HEK293 (cell line): ENCODE measurements around the gene SPACA4.

Source experiments
- CTCF ChIA-PET: fragments of 350-600 bp; formaldehyde crosslinking; extraction: SDS; loops from one replicate; lab custom pipeline; 2021; ENCODE audit warnings: antibody characterized with exemption; lab: Yijun Ruan, JAX
- POLR2A ChIA-PET: fragments of 300-600 bp; formaldehyde crosslinking; extraction: SDS; loops from one replicate; lab custom pipeline; 2020; ENCODE audit warnings: antibody characterized with exemption, inconsistent platforms; lab: Yijun Ruan, JAX
- H3K27ac ChIP-seq: fragments of 200-500 bp; sonication (Bioruptor generic); 2 replicates; pipeline ENCODE4 v1.5.1; 2014; ENCODE audit warnings: low read depth, low read length, control low read depth, inconsistent platforms; ENCODE audit errors: extremely low read depth
- H3K36me3 ChIP-seq, 2 experiments: fragments of 200-500 bp in 1 of 2; sonication (Bioruptor generic) in 1 of 2; 1 replicate in 1 of 2; 2 replicates in 1 of 2; pipeline ENCODE4 v1.5.1; 2014 to 2017; ENCODE audit warnings: inconsistent platforms in 2 of 2, low read length in 2 of 2; ENCODE audit not compliant: control insufficient read depth in 2 of 2, insufficient read depth in 1 of 2
- H3K4me1 ChIP-seq: fragments of 200-500 bp; sonication (Bioruptor generic); 2 replicates; pipeline ENCODE4 v1.5.1; 2014; ENCODE audit warnings: mild to moderate bottlenecking, low read length, inconsistent platforms; ENCODE audit not compliant: control insufficient read depth, insufficient read depth
- H3K4me3 ChIP-seq: 2 replicates; pipeline ENCODE4 v1.5.1; 2011; ENCODE audit warnings: low read depth, mild to moderate bottlenecking, control low read depth, low read length, moderate library complexity
- H3K9me3 ChIP-seq: fragments of 200-500 bp; sonication (Bioruptor generic); 2 replicates; pipeline ENCODE4 v1.5.1; 2014; ENCODE audit warnings: low read depth, low read length, inconsistent platforms; ENCODE audit not compliant: control insufficient read depth, insufficient read depth
- BCL11B ChIP-seq: fragments of 450-650 bp; formaldehyde crosslinking; IDR thresholded peaks from 2 replicates; pipeline ENCODE4 v1.5.1; 2016; ENCODE audit warnings: low read depth, missing biosample characterization, missing genetic modification characterization
- EGR2 ChIP-seq: fragments of 450-650 bp; formaldehyde crosslinking; IDR thresholded peaks from 2 replicates; pipeline ENCODE4 v1.5.1; 2016; ENCODE audit warnings: low read depth, missing biosample characterization, missing genetic modification characterization
- MZF1 ChIP-seq: fragments of 450-650 bp; formaldehyde crosslinking; IDR thresholded peaks from 2 replicates; pipeline ENCODE4 v1.5.1; 2017; ENCODE audit warnings: missing biosample characterization, missing genetic modification characterization, borderline replicate concordance
- OSR2 ChIP-seq: fragments of 450-650 bp; formaldehyde crosslinking; IDR thresholded peaks from 2 replicates; pipeline ENCODE4 v1.5.1; 2016; ENCODE audit warnings: missing biosample characterization, missing genetic modification characterization
- PRDM1 ChIP-seq: fragments of 450-650 bp; formaldehyde crosslinking; IDR thresholded peaks from 2 replicates; pipeline ENCODE4; 2016; ENCODE audit warnings: missing biosample characterization, missing genetic modification characterization
- SP7 ChIP-seq: fragments of 450-650 bp; formaldehyde crosslinking; IDR thresholded peaks from 2 replicates; pipeline ENCODE4 v1.5.1; 2016; ENCODE audit warnings: missing biosample characterization, missing genetic modification characterization
- TCF7L2 ChIP-seq: IDR thresholded peaks from 2 replicates; pipeline ENCODE4 v1.6.1; 2011; ENCODE audit warnings: low read depth, mild to moderate bottlenecking, inconsistent platforms, low read length, moderate library complexity, borderline replicate concordance
- ZBTB10 ChIP-seq: fragments of 450-650 bp; formaldehyde crosslinking; IDR thresholded peaks from 2 replicates; pipeline ENCODE4 v1.5.1; 2016; ENCODE audit warnings: missing biosample characterization, missing genetic modification characterization
- ZFHX2 ChIP-seq: fragments of 450-650 bp; formaldehyde crosslinking; conservative IDR thresholded peaks from 2 replicates; pipeline ENCODE4 v1.5.1; 2016; ENCODE audit warnings: missing biosample characterization, missing genetic modification characterization
- ZNF121 ChIP-seq: fragments of 450-650 bp; formaldehyde crosslinking; IDR thresholded peaks from 2 replicates; pipeline ENCODE4 v1.5.1; 2016; ENCODE audit warnings: missing biosample characterization, missing genetic modification characterization
- ZNF211 ChIP-seq: fragments of 450-650 bp; formaldehyde crosslinking; IDR thresholded peaks from 2 replicates; pipeline ENCODE4 v1.5.1; 2016; ENCODE audit warnings: low read depth, missing biosample characterization, missing genetic modification characterization
- ZNF223 ChIP-seq: fragments of 450-650 bp; formaldehyde crosslinking; IDR thresholded peaks from 2 replicates; pipeline ENCODE4 v1.5.1; 2016; ENCODE audit warnings: missing biosample characterization, missing genetic modification characterization
- ZNF24 ChIP-seq: fragments of 450-650 bp; formaldehyde crosslinking; IDR thresholded peaks from 2 replicates; pipeline ENCODE4 v1.5.1; 2016; ENCODE audit warnings: missing biosample characterization, missing genetic modification characterization
- ZNF366 ChIP-seq: fragments of 450-650 bp; formaldehyde crosslinking; conservative IDR thresholded peaks from 2 replicates; pipeline ENCODE4 v1.5.1; 2016; ENCODE audit warnings: missing biosample characterization, missing genetic modification characterization
- ZNF561 ChIP-seq: fragments of 450-650 bp; IDR thresholded peaks from 2 replicates; pipeline ENCODE4 v1.5.1; 2018; ENCODE audit warnings: missing biosample characterization, missing genetic modification characterization, borderline replicate concordance
- ZNF585B ChIP-seq: fragments of 450-650 bp; formaldehyde crosslinking; IDR thresholded peaks from 2 replicates; pipeline ENCODE4 v1.5.1; 2016; ENCODE audit warnings: missing biosample characterization, missing genetic modification characterization
- ZNF596 ChIP-seq: fragments of 450-650 bp; IDR thresholded peaks from 2 replicates; pipeline ENCODE4 v1.5.0; 2018; ENCODE audit warnings: missing biosample characterization, mild to moderate bottlenecking, missing genetic modification characterization, moderate library complexity
- ZNF623 ChIP-seq: fragments of 450-650 bp; formaldehyde crosslinking; IDR thresholded peaks from 2 replicates; pipeline ENCODE4 v1.5.1; 2016; ENCODE audit warnings: missing biosample characterization, missing genetic modification characterization
- ZNF792 ChIP-seq: fragments of 450-650 bp; formaldehyde crosslinking; IDR thresholded peaks from 2 replicates; pipeline ENCODE4 v1.5.1; 2016; ENCODE audit warnings: missing biosample characterization, missing genetic modification characterization
- TF ChIP-seq, protein P1 (sequence below): IDR thresholded peaks from 2 replicates; pipeline ENCODE4 v1.6.1; 2011; ENCODE audit warnings: mild to moderate bottlenecking, low read depth, low read length, borderline replicate concordance

Gene SPACA4

DNA sequence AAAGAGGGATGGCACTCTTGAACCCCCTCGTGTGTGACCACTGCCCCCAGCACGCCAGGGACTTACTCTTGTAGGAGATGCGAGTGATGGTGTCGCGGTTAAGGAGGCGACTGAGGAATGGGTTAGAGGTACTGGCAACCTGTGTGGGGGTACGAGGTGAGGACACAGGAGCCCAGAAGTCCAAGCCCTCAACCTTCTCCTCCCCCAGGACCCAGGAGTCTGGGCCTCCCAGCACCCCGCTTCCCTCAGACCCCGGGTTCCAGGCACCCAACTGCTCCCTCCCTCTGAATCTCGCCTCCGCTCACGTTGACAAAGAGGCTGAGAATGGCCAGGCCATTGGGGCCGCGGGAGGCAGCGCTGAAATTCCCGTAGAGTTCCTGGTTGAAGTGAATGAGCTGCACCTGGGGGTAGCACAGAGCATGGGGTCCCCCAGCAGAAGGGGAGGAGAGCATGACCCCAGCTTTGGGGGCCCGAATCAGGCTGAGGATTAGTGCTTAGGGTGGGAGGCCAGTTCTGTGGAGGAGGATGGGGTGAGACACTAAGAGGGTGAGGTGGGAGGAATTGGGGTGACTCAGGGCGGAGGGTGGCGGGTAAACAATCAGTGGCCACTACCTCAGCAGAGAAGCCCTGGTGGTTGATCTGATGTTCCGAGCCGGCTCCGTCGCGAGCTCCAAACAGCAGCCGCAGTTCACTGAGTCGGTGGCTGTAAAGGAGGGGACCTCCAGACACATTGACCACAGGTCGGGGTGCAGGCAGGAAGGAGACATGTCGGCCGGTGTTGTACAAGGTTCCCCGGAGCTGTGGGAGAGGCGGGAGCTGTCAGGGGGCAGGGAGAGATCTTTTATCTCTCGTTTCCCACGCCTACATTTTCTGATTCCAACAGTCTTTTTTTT is 33.2 kb downstream of the SPACA4 start:
- POLR2A ChIA-PET: interaction anchor here (0.6 to 1.1 kb wide), 3 partner anchors 16 to 151 kb away, joined by 3 to 7 read pairs (median 4); no protein-coding TSS in a partner anchor
- no peak overlapping the region for H3K27ac ChIP-seq
- H3K36me3 ChIP-seq: no peaks in the 10 kb centered on the region
- peak; percentile 44; the same call in 1 of the 2 replicates for TF ChIP-seq ZBTB10 (tag by site-specific recombination)
- no peak for TF ChIP-seq ZNF24
- TF ChIP-seq EGR2: peak; percentile 33
- TF ChIP-seq, protein P1, sequence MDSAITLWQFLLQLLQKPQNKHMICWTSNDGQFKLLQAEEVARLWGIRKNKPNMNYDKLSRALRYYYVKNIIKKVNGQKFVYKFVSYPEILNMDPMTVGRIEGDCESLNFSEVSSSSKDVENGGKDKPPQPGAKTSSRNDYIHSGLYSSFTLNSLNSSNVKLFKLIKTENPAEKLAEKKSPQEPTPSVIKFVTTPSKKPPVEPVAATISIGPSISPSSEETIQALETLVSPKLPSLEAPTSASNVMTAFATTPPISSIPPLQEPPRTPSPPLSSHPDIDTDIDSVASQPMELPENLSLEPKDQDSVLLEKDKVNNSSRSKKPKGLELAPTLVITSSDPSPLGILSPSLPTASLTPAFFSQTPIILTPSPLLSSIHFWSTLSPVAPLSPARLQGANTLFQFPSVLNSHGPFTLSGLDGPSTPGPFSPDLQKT: no peak
- no peak for TF ChIP-seq ZNF561 (tag by site-specific recombination)
- no peak for TF ChIP-seq MZF1
- TF ChIP-seq ZNF585B: no peak
- TF ChIP-seq ZFHX2: peak; percentile 57
- CTCF ChIA-PET: interaction anchor here (0.6 to 0.7 kb wide), 3 partner anchors 12 to 257 kb away, joined by 3 read pairs; no protein-coding TSS in a partner anchor
- no peak overlapping the region for H3K4me3 ChIP-seq
- peaks cover 14% of the 10 kb centered on the region for H3K4me1 ChIP-seq
- no peaks in the 10 kb centered on the region for H3K9me3 ChIP-seq

- peaks cover 9% of the 10 kb centered on the region for H3K4me1 ChIP-seq
- peak; percentile 96 for TF ChIP-seq ZNF623
- TF ChIP-seq EGR2: no peak
- TF ChIP-seq, all 188 proteins: peak for 1
- no peak overlapping the region for H3K4me3 ChIP-seq
- CTCF ChIA-PET: no interaction called here
- POLR2A ChIA-PET: interaction anchor here (0.6 to 0.7 kb wide), 3 partner anchors 25 to 1778 kb away, joined by 3 to 5 read pairs (median 4); no protein-coding TSS in a partner anchor
- no peak overlapping the region for H3K27ac ChIP-seq
- H3K9me3 ChIP-seq: no peaks in the 10 kb centered on the region
- H3K36me3 ChIP-seq: no peaks in the 10 kb centered on the region
Measured at GRCh38 chr19:48641850-48642249, 35.3 kb downstream of the SPACA4 start.

DNA sequence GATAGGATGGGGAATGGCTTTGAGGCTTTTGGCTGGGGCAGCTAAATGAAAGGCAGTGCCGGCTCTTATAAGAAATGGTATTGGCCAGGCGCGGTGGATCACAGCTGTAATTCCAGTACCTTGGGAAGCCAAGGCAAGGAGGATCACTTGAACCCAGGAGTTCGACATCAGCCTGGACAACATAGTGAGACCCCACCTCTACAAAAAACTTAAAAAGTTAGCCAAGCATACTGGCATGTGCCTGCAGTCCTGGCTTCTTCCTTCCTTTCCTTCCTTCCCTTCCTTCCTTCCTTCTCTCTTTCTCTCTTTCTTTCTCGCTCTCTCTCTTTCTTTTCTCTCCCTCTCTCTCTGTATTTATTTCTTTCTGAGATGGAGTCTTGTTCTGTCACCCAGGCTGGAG is 36.3 kb downstream of the SPACA4 start:
- Histone ChIP-seq H3K9me3 (no peaks in the 10 kb centered on the region), H3K36me3 (no peaks in the 10 kb centered on the region), H3K27ac (no peak overlapping the region), H3K4me3 (no peak overlapping the region), H3K4me1 (peaks cover 9% of the 10 kb centered on the region)
- POLR2A ChIA-PET: interaction anchor here (3.9 kb wide), 1 partner anchor 24 kb away, joined by 39 read pairs; the partner anchor contains the start of genes RPL18 and SPHK2
- TF ChIP-seq ZNF792 (tag by site-specific recombination) (no peak), ZNF561 (tag by site-specific recombination) (no peak), ZNF121 (tag by site-specific recombination) (peak; percentile 87), ZNF596 (0 out of 2 replicates have a peak, but pooled peaks have one; percentile 30), PRDM1 (tag by site-specific recombination) (peak; percentile 26; the same call in 1 of the 2 replicates), ZNF211 (tag by site-specific recombination) (no peak), OSR2 (no peak), BCL11B (no peak), SP7 (tag by site-specific recombination) (no peak), ZNF223 (tag by site-specific recombination) (no peak), TCF7L2 (no peak), ZNF366 (tag by site-specific recombination) (peak; percentile 83)
- CTCF ChIA-PET: interaction anchor here (0.7 to 3.5 kb wide), 4 partner anchors 32 to 1845 kb away, joined by 3 to 27 read pairs (median 4); no protein-coding TSS in a partner anchor
